ENCODE measurements around the gene PRDM15. TPM values are rescaled to one million over a fixed set of nuclear protein-coding genes. Genes with fewer than 3 reads are reported as not detected.

The PRDM15 gene
- total and polyA plus RNA-seq, 8 donors: 0.92 to 44.6 (median 3.4) TPM

GRCh38 chr21:41878831-41879189 is 334 bp downstream of the PRDM15 start:
- Histone ChIP-seq H3K9me3 (no peaks in the 10 kb centered on the region), H3K4me3 (peak overlapping the region; percentile 71 to 87 (median 77)), H3K27ac (peak overlapping the region; percentile 75 to 96 (median 91)), H3K36me3 (no peaks in the 10 kb centered on the region), H3K4me1 (peaks cover 0 to 32% (median 21%) of the 10 kb centered on the region in 4 donors), H3K27me3 (no peaks in the 10 kb centered on the region)
- 0 to 3% (median 1%) methylated on average over 5 to 58 of the region's 65 CpGs for WGBS, 5 donors
- peak; percentile 83 to 95 for DNase-seq
- TF ChIP-seq POLR2A (IDR thresholded peaks at IDR 0.05): no peak
- TF ChIP-seq POLR2AphosphoS5 (IDR thresholded peaks at IDR 0.05): peak in 1 of 3 donors; percentile 25
- intact Hi-C loops (cut with DNase I; ENCODE audit: low total_unique reads): loop anchor here (10.0 kb wide), 1 partner anchor 46 kb away; no protein-coding TSS in a partner anchor

DNA sequence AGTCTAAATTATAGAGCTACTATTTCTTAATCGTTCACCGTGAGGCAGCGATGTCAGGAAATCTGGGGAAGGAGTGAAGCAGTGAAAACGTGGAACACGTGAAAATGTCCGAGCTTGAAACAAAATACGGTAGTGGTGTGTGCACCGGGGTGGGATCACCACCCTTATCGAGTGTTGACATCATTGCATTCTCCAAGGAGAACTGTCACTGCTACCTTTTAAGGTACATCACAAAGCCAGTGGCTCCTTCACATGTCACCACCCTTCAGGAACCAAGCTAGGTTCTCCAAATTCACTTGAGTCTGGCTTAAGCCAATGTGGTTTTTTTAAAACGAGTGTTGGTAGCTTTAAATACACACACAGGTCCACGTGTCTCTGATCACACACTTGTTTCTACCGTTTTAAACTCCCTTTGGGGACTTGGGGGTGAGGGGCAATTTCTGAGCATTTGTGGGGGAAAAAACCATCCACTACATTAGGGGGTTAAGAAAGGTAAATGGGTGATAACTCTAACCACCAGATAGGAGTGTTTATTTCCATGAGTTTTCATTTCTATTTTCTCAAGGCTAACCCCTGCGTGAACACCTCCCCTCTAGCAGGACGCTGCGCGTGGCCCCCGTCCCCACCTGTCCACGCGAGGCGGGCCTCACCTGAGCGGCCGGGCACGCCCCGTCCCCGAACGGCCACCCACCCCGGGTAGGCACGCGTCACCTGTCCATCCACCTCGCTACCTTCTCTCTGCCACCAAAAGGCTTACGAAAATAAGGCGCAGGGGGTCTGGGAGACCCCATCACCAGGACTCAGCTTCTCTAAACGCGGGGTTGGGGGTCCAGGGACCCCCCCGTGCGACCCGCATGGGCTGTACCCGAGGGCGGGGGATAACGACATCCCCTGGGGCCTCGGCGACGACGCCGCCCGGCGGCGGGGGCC is 978 bp downstream of the PRDM15 start:
- TF ChIP-seq POLR2AphosphoS5 (IDR thresholded peaks at IDR 0.05): peak in 1 of 3 donors; percentile 29
- no peak for TF ChIP-seq CTCF (IDR thresholded peaks at IDR 0.05)
- WGBS, 5 donors: 0 to 1% (median 1%) methylated on average over 32 to 48 of the region's 48 CpGs
- peak; percentile 54 to 77 for DNase-seq
- no peaks in the 10 kb centered on the region for H3K9me3 ChIP-seq
- H3K27ac ChIP-seq: peak overlapping the region; percentile 75 to 96 (median 83)
- H3K4me3 ChIP-seq: peak overlapping the region; percentile 71 to 87 (median 77)
- H3K36me3 ChIP-seq: peaks cover 0 to 4% (median 1%) of the 10 kb centered on the region in 4 donors
- intact Hi-C loops (cut with DNase I; ENCODE audit: low total_unique reads): loop anchor here (10.0 kb wide), 1 partner anchor 47 kb away; no protein-coding TSS in a partner anchor
- peaks cover 0 to 32% (median 21%) of the 10 kb centered on the region in 4 donors for H3K4me1 ChIP-seq
- no peaks in the 10 kb centered on the region for H3K27me3 ChIP-seq

- 85 to 93% (median 90%) methylated on average over 11 of the region's 11 CpGs for WGBS, 5 donors
- H3K27me3 ChIP-seq: no peaks in the 10 kb centered on the region
- peak overlapping the region in 1 of 5 donors; percentile 77 for H3K27ac ChIP-seq
- intact Hi-C loops (cut with DNase I; ENCODE audit: low total_unique reads): loop anchor here (10.0 kb wide), 1 partner anchor 48 kb away; no protein-coding TSS in a partner anchor
- DNase-seq: no peak
- peaks cover 0 to 32% (median 21%) of the 10 kb centered on the region in 4 donors for H3K4me1 ChIP-seq
- H3K9me3 ChIP-seq: no peaks in the 10 kb centered on the region
- no peak for TF ChIP-seq POLR2AphosphoS5 (IDR thresholded peaks at IDR 0.05)
- TF ChIP-seq EP300 (IDR thresholded peaks at IDR 0.05): no peak
- TF ChIP-seq POLR2A (IDR thresholded peaks at IDR 0.05): no peak
- TF ChIP-seq CTCF (IDR thresholded peaks at IDR 0.05): no peak
- peaks cover 0 to 11% (median 3%) of the 10 kb centered on the region in 4 donors for H3K36me3 ChIP-seq
- peak overlapping the region in 2 of 4 donors; percentile 76 to 78 for H3K4me3 ChIP-seq
These were observed 2.1 kb downstream of the PRDM15 start for GRCh38 chr21:41876928-41877652.

GRCh38 chr21:41876396-41876795 is 2.7 kb downstream of the PRDM15 start:
- Histone ChIP-seq H3K4me1 (peaks cover 0 to 32% (median 21%) of the 10 kb centered on the region in 4 donors), H3K27me3 (no peaks in the 10 kb centered on the region), H3K9me3 (no peaks in the 10 kb centered on the region), H3K36me3 (peaks cover 0 to 11% (median 3%) of the 10 kb centered on the region in 4 donors), H3K27ac (no peak overlapping the region), H3K4me3 (no peak overlapping the region)
- 91 to 97% (median 93%) methylated on average over 8 of the region's 8 CpGs for WGBS, 5 donors
- no peak for TF ChIP-seq CTCF (IDR thresholded peaks at IDR 0.05)
- no peak for TF ChIP-seq POLR2A (IDR thresholded peaks at IDR 0.05)
- DNase-seq: no peak
- intact Hi-C loops (cut with DNase I; ENCODE audit: low total_unique reads): loop anchor here (10.0 kb wide), 1 partner anchor 48 kb away; no protein-coding TSS in a partner anchor

Measured in stomach (tissue), 9 donors.